ENCODE results near the gene TMEM200A. TPM values are rescaled to one million over a fixed set of nuclear protein-coding genes. Genes with fewer than 3 reads are reported as not detected.

TMEM200A gene
- total and polyA plus RNA-seq, 2 donors (not counting 1 experiment from before 2014, with no cell fraction given) = 50.2 to 51.7 TPM

- Histone ChIP-seq H4K20me1 (ENCODE audit: control insufficient read depth, extremely low read depth, insufficient read depth, low read length) (no peaks in the 10 kb centered on the region), H3K9ac (ENCODE audit: insufficient read depth, low read length) (no peak overlapping the region), H3K79me2 (ENCODE audit: control insufficient read depth, insufficient read depth, low read length) (peaks cover 37% of the 10 kb centered on the region), H3K9me3 (ENCODE audit: control insufficient read depth, insufficient read depth, low read depth, low read length) (no peaks in the 10 kb centered on the region), H3K4me3 (replicated peaks in 1 of 4; ENCODE audit: control extremely low read depth in 1 of 4, insufficient read depth in 1 of 4, low read depth in 3 of 4, low read length in 4 of 4) (no peak overlapping the region), H3K27me3 (ENCODE audit: control insufficient read depth, insufficient read depth, low read length) (no peaks in the 10 kb centered on the region), H3K36me3 (ENCODE audit: control insufficient read depth, insufficient read depth, low read length) (no peaks in the 10 kb centered on the region), H3K27ac (ENCODE audit: insufficient read depth, low read length) (no peak overlapping the region), H2AFZ (ENCODE audit: low read length) (no peak overlapping the region), H3K4me2 (ENCODE audit: extremely low read depth, insufficient read depth, low read length) (no peak overlapping the region), H3K4me1 (ENCODE audit: control insufficient read depth, extremely low read depth, insufficient read depth, low read length) (peaks cover 2% of the 10 kb centered on the region)
- no peak for DNase-seq (ENCODE audit: low read depth in 2 of 2)
- TF ChIP-seq CTCF (conservative IDR thresholded peaks at IDR 0.05 in 1 of 2, IDR thresholded peaks at IDR 0.05 in 1 of 2; ENCODE audit: low read depth in 1 of 2, low read length in 2 of 2) = no peak
- TF ChIP-seq EZH2 (IDR thresholded peaks at IDR 0.05; ENCODE audit: low read length, missing control alignments) = no peak
These were observed 28.4 kb downstream of the TMEM200A start for GRCh38 chr6:130394246-130394645.

- no peak overlapping the region for H2AFZ ChIP-seq (ENCODE audit: low read length)
- no peaks in the 10 kb centered on the region for H4K20me1 ChIP-seq (ENCODE audit: control insufficient read depth, extremely low read depth, insufficient read depth, low read length)
- H3K9me3 ChIP-seq (ENCODE audit: control insufficient read depth, insufficient read depth, low read depth, low read length) = no peaks in the 10 kb centered on the region
- H3K9ac ChIP-seq (ENCODE audit: insufficient read depth, low read length) = no peak overlapping the region
- peaks cover 2% of the 10 kb centered on the region for H3K4me1 ChIP-seq (ENCODE audit: control insufficient read depth, extremely low read depth, insufficient read depth, low read length)
- H3K27me3 ChIP-seq (ENCODE audit: control insufficient read depth, insufficient read depth, low read length) = no peaks in the 10 kb centered on the region
- no peak for DNase-seq (ENCODE audit: low read depth in 2 of 2)
- no peak overlapping the region for H3K4me3 ChIP-seq (replicated peaks in 1 of 4; ENCODE audit: control extremely low read depth in 1 of 4, insufficient read depth in 1 of 4, low read depth in 3 of 4, low read length in 4 of 4)
- peaks cover 40% of the 10 kb centered on the region for H3K79me2 ChIP-seq (ENCODE audit: control insufficient read depth, insufficient read depth, low read length)
- H3K36me3 ChIP-seq (ENCODE audit: control insufficient read depth, insufficient read depth, low read length) = no peaks in the 10 kb centered on the region
- no peak overlapping the region for H3K27ac ChIP-seq (ENCODE audit: insufficient read depth, low read length)
- no peak overlapping the region for H3K4me2 ChIP-seq (ENCODE audit: extremely low read depth, insufficient read depth, low read length)
- TF ChIP-seq EZH2 (IDR thresholded peaks at IDR 0.05; ENCODE audit: low read length, missing control alignments) (no peak), CTCF (conservative IDR thresholded peaks at IDR 0.05 in 1 of 2, IDR thresholded peaks at IDR 0.05 in 1 of 2; ENCODE audit: low read depth in 1 of 2, low read length in 2 of 2) (no peak)
These were observed 29.3 kb downstream of the TMEM200A start for GRCh38 chr6:130395164-130395563.

- peak overlapping the region; percentile 61 for H3K4me2 ChIP-seq (ENCODE audit: extremely low read depth, insufficient read depth, low read length)
- peaks cover 49% of the 10 kb centered on the region for H3K79me2 ChIP-seq (ENCODE audit: control insufficient read depth, insufficient read depth, low read length)
- peaks cover 2% of the 10 kb centered on the region for H3K4me1 ChIP-seq (ENCODE audit: control insufficient read depth, extremely low read depth, insufficient read depth, low read length)
- no peak overlapping the region for H3K9ac ChIP-seq (ENCODE audit: insufficient read depth, low read length)
- H3K9me3 ChIP-seq (ENCODE audit: control insufficient read depth, insufficient read depth, low read depth, low read length) = no peaks in the 10 kb centered on the region
- no peak overlapping the region for H3K27ac ChIP-seq (ENCODE audit: insufficient read depth, low read length)
- no peaks in the 10 kb centered on the region for H4K20me1 ChIP-seq (ENCODE audit: control insufficient read depth, extremely low read depth, insufficient read depth, low read length)
- peak overlapping the region in 3 of 4 experiments; percentile 3 to 32 (median 4) for H3K4me3 ChIP-seq (replicated peaks in 1 of 4; ENCODE audit: control extremely low read depth in 1 of 4, insufficient read depth in 1 of 4, low read depth in 3 of 4, low read length in 4 of 4)
- no peaks in the 10 kb centered on the region for H3K27me3 ChIP-seq (ENCODE audit: control insufficient read depth, insufficient read depth, low read length)
- no peak for DNase-seq (ENCODE audit: low read depth in 2 of 2)
- H2AFZ ChIP-seq (ENCODE audit: low read length) = no peak overlapping the region
- H3K36me3 ChIP-seq (ENCODE audit: control insufficient read depth, insufficient read depth, low read length) = no peaks in the 10 kb centered on the region
- no peak for TF ChIP-seq CTCF (conservative IDR thresholded peaks at IDR 0.05 in 1 of 2, IDR thresholded peaks at IDR 0.05 in 1 of 2; ENCODE audit: low read depth in 1 of 2, low read length in 2 of 2)
- TF ChIP-seq EZH2 (IDR thresholded peaks at IDR 0.05; ENCODE audit: low read length, missing control alignments) = no peak
These were observed 30.9 kb downstream of the TMEM200A start for GRCh38 chr6:130396722-130397121.
